OCI-LY3 (cell line): ENCODE results near the gene RBM33.

ENCODE experiments used
- EZH2phosphoT487 ChIP-seq: fragments of 200-600 bp; shearing (Covaris generic); IDR thresholded peaks from 2 replicates; pipeline ENCODE4 v1.6.1; 2018; ENCODE audit warnings: antibody characterized with exemption, mixed run types, low read depth
- TF ChIP-seq, protein P1 (sequence below): fragments of 200-600, 300-600 bp; sonication (generic); IDR thresholded peaks from 2 replicates; pipeline ENCODE4 v1.5.1; 2014; ENCODE audit warnings: antibody characterized with exemption, low read length, low read depth

DNA sequence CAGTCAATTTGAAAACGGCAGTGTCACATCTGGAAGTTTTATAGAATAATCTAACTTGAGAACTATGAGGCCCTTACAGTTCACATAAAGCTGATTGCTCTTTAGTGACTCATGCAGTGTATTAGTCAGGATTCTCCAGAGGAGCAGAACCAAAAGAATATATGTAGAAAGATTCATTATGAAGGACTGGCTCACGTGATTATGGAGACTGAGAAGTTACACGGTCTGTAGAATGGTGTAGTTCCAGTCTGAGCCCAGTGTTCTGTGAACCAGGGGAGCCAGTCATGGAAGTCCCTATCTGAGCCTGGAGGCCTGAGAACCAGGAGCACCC is 21.5 kb downstream of the RBM33 start:
- TF ChIP-seq, protein P1, sequence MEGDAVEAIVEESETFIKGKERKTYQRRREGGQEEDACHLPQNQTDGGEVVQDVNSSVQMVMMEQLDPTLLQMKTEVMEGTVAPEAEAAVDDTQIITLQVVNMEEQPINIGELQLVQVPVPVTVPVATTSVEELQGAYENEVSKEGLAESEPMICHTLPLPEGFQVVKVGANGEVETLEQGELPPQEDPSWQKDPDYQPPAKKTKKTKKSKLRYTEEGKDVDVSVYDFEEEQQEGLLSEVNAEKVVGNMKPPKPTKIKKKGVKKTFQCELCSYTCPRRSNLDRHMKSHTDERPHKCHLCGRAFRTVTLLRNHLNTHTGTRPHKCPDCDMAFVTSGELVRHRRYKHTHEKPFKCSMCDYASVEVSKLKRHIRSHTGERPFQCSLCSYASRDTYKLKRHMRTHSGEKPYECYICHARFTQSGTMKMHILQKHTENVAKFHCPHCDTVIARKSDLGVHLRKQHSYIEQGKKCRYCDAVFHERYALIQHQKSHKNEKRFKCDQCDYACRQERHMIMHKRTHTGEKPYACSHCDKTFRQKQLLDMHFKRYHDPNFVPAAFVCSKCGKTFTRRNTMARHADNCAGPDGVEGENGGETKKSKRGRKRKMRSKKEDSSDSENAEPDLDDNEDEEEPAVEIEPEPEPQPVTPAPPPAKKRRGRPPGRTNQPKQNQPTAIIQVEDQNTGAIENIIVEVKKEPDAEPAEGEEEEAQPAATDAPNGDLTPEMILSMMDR, result no peak
- no peak for TF ChIP-seq EZH2phosphoT487
